ENCODE data around the gene BEST1. TPM values are rescaled to one million over a fixed set of nuclear protein-coding genes. Genes with fewer than 3 reads are reported as not detected.

Gene BEST1
- total and polyA plus RNA-seq, 2 donors (not counting 3 experiments of a cell fraction or from before 2014, with no cell fraction given) = 0.04 TPM; not detected in 1

DNA sequence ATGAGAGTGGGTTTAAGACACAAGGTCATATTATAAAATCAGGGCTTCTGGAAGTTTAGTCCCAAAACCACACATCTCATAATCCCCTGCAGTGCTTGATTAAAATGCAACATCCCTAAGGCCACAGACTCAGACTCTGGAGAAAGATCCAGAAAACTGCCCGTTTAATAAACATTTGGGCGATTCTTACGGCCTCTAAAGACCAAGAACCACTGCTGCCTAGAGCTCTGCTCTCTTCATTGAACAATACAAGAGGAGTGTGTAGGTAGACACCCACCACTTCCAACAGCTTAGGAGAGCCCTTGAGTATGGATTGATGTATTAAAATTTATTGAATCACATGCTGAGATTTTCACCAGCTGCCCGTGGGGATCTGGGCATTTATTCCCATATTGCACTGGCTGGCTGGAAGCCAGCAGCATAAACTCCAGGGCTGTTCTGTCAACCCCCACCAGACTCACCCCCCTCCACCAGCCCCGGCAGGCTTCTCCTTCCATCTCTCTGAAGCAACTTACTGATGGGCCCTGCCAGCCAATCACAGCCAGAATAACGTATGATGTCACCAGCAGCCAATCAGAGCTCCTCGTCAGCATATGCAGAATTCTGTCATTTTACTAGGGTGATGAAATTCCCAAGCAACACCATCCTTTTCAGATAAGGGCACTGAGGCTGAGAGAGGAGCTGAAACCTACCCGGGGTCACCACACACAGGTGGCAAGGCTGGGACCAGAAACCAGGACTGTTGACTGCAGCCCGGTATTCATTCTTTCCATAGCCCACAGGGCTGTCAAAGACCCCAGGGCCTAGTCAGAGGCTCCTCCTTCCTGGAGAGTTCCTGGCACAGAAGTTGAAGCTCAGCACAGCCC lies 749 bp upstream of the BEST1 start:
- DNase-seq (ENCODE audit: low read depth, low spot score) (peak; percentile 76), FAIRE-seq (peak; percentile 80)
- Histone ChIP-seq H3K36me3 (ENCODE audit: control insufficient read depth in 2 of 2, extremely low read depth in 1 of 2, insufficient read depth in 2 of 2, low read length in 2 of 2) (no peaks in the 10 kb centered on the region), H3K4me2 (ENCODE audit: insufficient read depth, low read length) (no peak overlapping the region), H3K27me3 (ENCODE audit: control insufficient read depth in 2 of 2, insufficient read depth in 2 of 2, low read length in 2 of 2) (peaks cover 0 to 2% of the 10 kb centered on the region in 2 experiments), H3K9me3 (replicated peaks; ENCODE audit: control insufficient read depth, insufficient read depth, low read length) (no peaks in the 10 kb centered on the region), H3K9me1 (replicated peaks; ENCODE audit: control insufficient read depth, extremely low read depth, insufficient read depth, low read length) (no peaks in the 10 kb centered on the region), H4K20me1 (replicated peaks; ENCODE audit: control insufficient read depth, extremely low read depth, insufficient read depth, low read length) (no peaks in the 10 kb centered on the region), H3K27ac (ENCODE audit: insufficient read depth, low read depth, low read length) (no peak overlapping the region), H3K4me1 (ENCODE audit: control insufficient read depth, extremely low read depth, insufficient read depth, low read length) (no peaks in the 10 kb centered on the region), H2AFZ (ENCODE audit: low read depth, low read length) (no peak overlapping the region), H3K4me3 (replicated peaks in 1 of 3; ENCODE audit: insufficient read depth in 1 of 3, low read depth in 1 of 3, low read length in 3 of 3) (no peak overlapping the region), H3K9ac (replicated peaks; ENCODE audit: extremely low read depth, insufficient read depth, low read length) (no peak overlapping the region), H3K79me2 (ENCODE audit: control insufficient read depth, insufficient read depth, low read length) (no peaks in the 10 kb centered on the region)
- ChIA-PET CTCF (interaction anchor here (0.6 to 8.3 kb wide), 14 partner anchors 11 to 593 kb away, joined by 3 to 276 read pairs (median 6); no protein-coding TSS in a partner anchor), POLR2A (interaction anchor here (0.7 kb wide), 1 partner anchor 91 kb away, joined by 3 read pairs; no protein-coding TSS in a partner anchor)
- dilution Hi-C loops (cut with MboI; ENCODE audit: extremely low pct_ligation_motif_present, low sequenced_read_pairs) (no loop called here), intact Hi-C loops (cut with micrococcal nuclease) (no loop called here)
- TF ChIP-seq MYC (IDR thresholded peaks at IDR 0.05; ENCODE audit: low read depth, low read length) = no peak
- peak; percentile 15 for TF ChIP-seq JUN (IDR thresholded peaks at IDR 0.05; ENCODE audit: borderline replicate concordance, insufficient read depth, insufficient read length, low read depth)
- BruUV-seq (replicated peaks) = no TSS peak

GRCh38 chr11:61951484-61952135 lies 1.5 kb downstream of the BEST1 start:
- H3K9ac ChIP-seq (replicated peaks; ENCODE audit: extremely low read depth, insufficient read depth, low read length) = no peak overlapping the region
- no peaks in the 10 kb centered on the region for H4K20me1 ChIP-seq (replicated peaks; ENCODE audit: control insufficient read depth, extremely low read depth, insufficient read depth, low read length)
- H3K27ac ChIP-seq (ENCODE audit: insufficient read depth, low read depth, low read length) = no peak overlapping the region
- POLR2A ChIA-PET = interaction anchor here (0.8 kb wide), 1 partner anchor 20 kb away, joined by 7 read pairs; no protein-coding TSS in a partner anchor
- no peak overlapping the region for H3K4me3 ChIP-seq (replicated peaks in 1 of 3; ENCODE audit: insufficient read depth in 1 of 3, low read depth in 1 of 3, low read length in 3 of 3)
- H3K36me3 ChIP-seq (ENCODE audit: control insufficient read depth in 2 of 2, extremely low read depth in 1 of 2, insufficient read depth in 2 of 2, low read length in 2 of 2) = no peaks in the 10 kb centered on the region
- H2AFZ ChIP-seq (ENCODE audit: low read depth, low read length) = no peak overlapping the region
- H3K4me1 ChIP-seq (ENCODE audit: control insufficient read depth, extremely low read depth, insufficient read depth, low read length) = no peaks in the 10 kb centered on the region
- peaks cover 5% of the 10 kb centered on the region in 2 experiments for H3K27me3 ChIP-seq (ENCODE audit: control insufficient read depth in 2 of 2, insufficient read depth in 2 of 2, low read length in 2 of 2)
- no peak for DNase-seq (ENCODE audit: low read depth, low spot score)
- intact Hi-C loops (cut with micrococcal nuclease) (no loop called here), dilution Hi-C loops (cut with MboI; ENCODE audit: extremely low pct_ligation_motif_present, low sequenced_read_pairs) (no loop called here)
- no peak for TF ChIP-seq EZH2 (IDR thresholded peaks at IDR 0.05; ENCODE audit: borderline replicate concordance, low read depth, low read length, severe bottlenecking)
- TF ChIP-seq, protein P1, sequence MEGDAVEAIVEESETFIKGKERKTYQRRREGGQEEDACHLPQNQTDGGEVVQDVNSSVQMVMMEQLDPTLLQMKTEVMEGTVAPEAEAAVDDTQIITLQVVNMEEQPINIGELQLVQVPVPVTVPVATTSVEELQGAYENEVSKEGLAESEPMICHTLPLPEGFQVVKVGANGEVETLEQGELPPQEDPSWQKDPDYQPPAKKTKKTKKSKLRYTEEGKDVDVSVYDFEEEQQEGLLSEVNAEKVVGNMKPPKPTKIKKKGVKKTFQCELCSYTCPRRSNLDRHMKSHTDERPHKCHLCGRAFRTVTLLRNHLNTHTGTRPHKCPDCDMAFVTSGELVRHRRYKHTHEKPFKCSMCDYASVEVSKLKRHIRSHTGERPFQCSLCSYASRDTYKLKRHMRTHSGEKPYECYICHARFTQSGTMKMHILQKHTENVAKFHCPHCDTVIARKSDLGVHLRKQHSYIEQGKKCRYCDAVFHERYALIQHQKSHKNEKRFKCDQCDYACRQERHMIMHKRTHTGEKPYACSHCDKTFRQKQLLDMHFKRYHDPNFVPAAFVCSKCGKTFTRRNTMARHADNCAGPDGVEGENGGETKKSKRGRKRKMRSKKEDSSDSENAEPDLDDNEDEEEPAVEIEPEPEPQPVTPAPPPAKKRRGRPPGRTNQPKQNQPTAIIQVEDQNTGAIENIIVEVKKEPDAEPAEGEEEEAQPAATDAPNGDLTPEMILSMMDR (IDR thresholded peaks at IDR 0.05; ENCODE audit: extremely low read depth in 1 of 2, insufficient read depth in 1 of 2, low read depth in 1 of 2, low read length in 2 of 2) = no peak
- TF ChIP-seq POLR2AphosphoS5 (IDR thresholded peaks at IDR 0.05; ENCODE audit: insufficient read depth, low read depth, low read length) = no peak
- TF ChIP-seq MYC (IDR thresholded peaks at IDR 0.05; ENCODE audit: low read depth, low read length) = no peak
- TF ChIP-seq, protein P2, sequence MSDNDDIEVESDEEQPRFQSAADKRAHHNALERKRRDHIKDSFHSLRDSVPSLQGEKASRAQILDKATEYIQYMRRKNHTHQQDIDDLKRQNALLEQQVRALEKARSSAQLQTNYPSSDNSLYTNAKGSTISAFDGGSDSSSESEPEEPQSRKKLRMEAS (IDR thresholded peaks at IDR 0.05; ENCODE audit: insufficient read depth, insufficient read length) = no peak
- no peaks in the 10 kb centered on the region for H3K9me3 ChIP-seq (replicated peaks; ENCODE audit: control insufficient read depth, insufficient read depth, low read length)
- FAIRE-seq = no peak
- CTCF ChIA-PET = interaction anchor here (0.7 to 8.3 kb wide), 6 partner anchors 8 to 157 kb away, joined by 3 to 254 read pairs (median 8); no protein-coding TSS in a partner anchor
- H3K79me2 ChIP-seq (ENCODE audit: control insufficient read depth, insufficient read depth, low read length) = no peaks in the 10 kb centered on the region
- BruUV-seq (replicated peaks) = no TSS peak
- H3K4me2 ChIP-seq (ENCODE audit: insufficient read depth, low read length) = no peak overlapping the region
- H3K9me1 ChIP-seq (replicated peaks; ENCODE audit: control insufficient read depth, extremely low read depth, insufficient read depth, low read length) = no peaks in the 10 kb centered on the region
